Neural cell (in vitro differentiated cells): ENCODE measurements around the gene RELN. TPM values are rescaled to one million over a fixed set of nuclear protein-coding genes. Genes with fewer than 3 reads are reported as not detected.

ENCODE experiments used
- H2AFZ ChIP-seq: fragments of 200-600, 300-800 bp; sonication (generic), shearing (Covaris generic); 2 replicates; pipeline ENCODE4 v1.6.0; 2014; ENCODE audit warnings: low read depth, mild to moderate bottlenecking, antibody characterized with exemption, low read length, moderate library complexity
- H3F3A ChIP-seq: fragments of 200-600 bp; shearing (Covaris generic); 2 replicates; pipeline ENCODE4 v1.6.1; 2016; ENCODE audit warnings: mild to moderate bottlenecking, moderate library complexity, mixed read lengths, antibody characterized with exemption, low read length; ENCODE audit not compliant: insufficient read depth, poor library complexity, severe bottlenecking
- H3K27ac ChIP-seq: fragments of 200-600, 300-800 bp; sonication (generic), shearing (Covaris generic); 2 replicates; pipeline ENCODE4 v1.5.1; 2014; ENCODE audit warnings: mild to moderate bottlenecking, low read length, moderate library complexity
- H3K27me3 ChIP-seq: fragments of 300-800, 200-600 bp; sonication (generic), shearing (Covaris generic); 2 replicates; pipeline ENCODE4 v1.6.0; 2014; ENCODE audit warnings: mild to moderate bottlenecking, low read depth, low read length, moderate library complexity; ENCODE audit not compliant: insufficient read depth
- H3K36me3 ChIP-seq: fragments of 300-800, 200-600 bp; sonication (generic), shearing (Covaris generic); 2 replicates; pipeline ENCODE4 v1.5.1; 2014; ENCODE audit warnings: mild to moderate bottlenecking, antibody characterized with exemption, low read length, moderate library complexity; ENCODE audit not compliant: insufficient read depth
- H3K4me2 ChIP-seq: fragments of 300-800, 200-600 bp; sonication (generic), shearing (Covaris generic); 2 replicates; pipeline ENCODE4 v1.6.0; 2014; ENCODE audit warnings: mild to moderate bottlenecking, low read length
- H3K4me3 ChIP-seq: fragments of 300-800, 200-600 bp; sonication (generic), shearing (Covaris generic); 2 replicates; pipeline ENCODE4 v1.5.1; 2014; ENCODE audit warnings: mild to moderate bottlenecking, low read length, moderate library complexity
- H3K79me2 ChIP-seq: fragments of 200-600 bp; shearing (Covaris generic); replicated peaks from 2 replicates; pipeline ENCODE4 v1.6.0; 2014; ENCODE audit warnings: mild to moderate bottlenecking, low read length, moderate library complexity; ENCODE audit not compliant: insufficient read depth
- H3K9ac ChIP-seq: fragments of 300-800, 200-600 bp; sonication (generic), shearing (Covaris generic); 2 replicates; pipeline ENCODE4 v1.6.1; 2016; ENCODE audit warnings: mild to moderate bottlenecking, low read length, mixed read lengths
- H3K9me2 ChIP-seq: fragments of 200-600 bp; shearing (Covaris generic); 2 replicates; pipeline ENCODE4 v1.6.1; 2016; ENCODE audit warnings: mild to moderate bottlenecking, low read length, mixed read lengths; ENCODE audit not compliant: insufficient read depth
- H3K9me3 ChIP-seq: fragments of 200-600, 300-800 bp; sonication (generic), shearing (Covaris generic); 2 replicates; pipeline ENCODE4 v1.6.1; 2016; ENCODE audit warnings: mild to moderate bottlenecking, mixed run types, low read length, moderate library complexity, mixed read lengths
- H4K20me1 ChIP-seq: fragments of 200-600 bp; shearing (Covaris generic); 2 replicates; pipeline ENCODE4 v1.6.1; 2016; ENCODE audit warnings: mild to moderate bottlenecking, mixed run types; ENCODE audit not compliant: insufficient read depth
- CTCF ChIP-seq: fragments of 450-650 bp; IDR thresholded peaks from 2 replicates; pipeline ENCODE4 v1.5.1; 2014; ENCODE audit warnings: antibody characterized with exemption, mild to moderate bottlenecking, moderate library complexity; ENCODE audit not compliant: poor library complexity, severe bottlenecking
- EP300 ChIP-seq: fragments of 450-650 bp; conservative IDR thresholded peaks from 2 replicates; pipeline ENCODE4 v1.6.1; 2014; ENCODE audit warnings: antibody characterized with exemption, mild to moderate bottlenecking, moderate library complexity; ENCODE audit not compliant: poor library complexity, severe bottlenecking
- EZH2 ChIP-seq: fragments of 200-600, 300-800 bp; shearing (Covaris generic), sonication (generic); IDR thresholded peaks from 2 replicates; pipeline ENCODE4 v1.6.1; 2014; ENCODE audit warnings: antibody characterized with exemption, low read length, borderline replicate concordance, mild to moderate bottlenecking; ENCODE audit not compliant: insufficient read depth, poor library complexity, severe bottlenecking
- MXI1 ChIP-seq: fragments of 450-650 bp; conservative IDR thresholded peaks from 2 replicates; pipeline ENCODE4 v1.6.1; 2014; ENCODE audit warnings: antibody characterized with exemption, mild to moderate bottlenecking; ENCODE audit not compliant: poor library complexity, severe bottlenecking
- POLR2AphosphoS5 ChIP-seq: IDR thresholded peaks from 2 replicates; pipeline ENCODE4 v1.6.1; 2012
- RAD21 ChIP-seq: fragments of 450-650 bp; conservative IDR thresholded peaks from 2 replicates; pipeline ENCODE4 v1.6.1; 2014; ENCODE audit warnings: antibody characterized with exemption, mild to moderate bottlenecking, moderate library complexity
- REST ChIP-seq: IDR thresholded peaks from 2 replicates; pipeline ENCODE4 v1.6.1; 2012; ENCODE audit warnings: borderline replicate concordance
- SMC3 ChIP-seq: fragments of 450-650 bp; conservative IDR thresholded peaks from 2 replicates; pipeline ENCODE4 v1.6.1; 2014; ENCODE audit warnings: antibody characterized with exemption, mild to moderate bottlenecking, moderate library complexity; ENCODE audit not compliant: poor library complexity
- TAF1 ChIP-seq: IDR thresholded peaks from 2 replicates; pipeline ENCODE4 v1.6.1; 2012; ENCODE audit warnings: low read depth
- polyA plus RNA-seq: library from polyadenylated mRNA; depleted of rRNA; stranded (reverse); fragments of >200 nt; gene quantifications from 2 replicates; pipeline ENCODE4 v1.2.3, GENCODE V29; 2014

The RELN gene
- polyA plus RNA-seq, 1 donor from 2014 or later = 178 TPM

GRCh38 chr7:103731169-103731568 is 258.3 kb downstream of the RELN start:
- Histone ChIP-seq H3F3A (no peaks in the 10 kb centered on the region), H3K27ac (no peak overlapping the region), H3K79me2 (no peaks in the 10 kb centered on the region)

GRCh38 chr7:103729026-103729425 is 260.4 kb downstream of the RELN start:
- no peaks in the 10 kb centered on the region for H3K27me3 ChIP-seq
- no peaks in the 10 kb centered on the region for H3K9me2 ChIP-seq
- H3K9ac ChIP-seq = no peak overlapping the region
- H2AFZ ChIP-seq = no peak overlapping the region
- H3K4me3 ChIP-seq = no peak overlapping the region
- no peaks in the 10 kb centered on the region for H4K20me1 ChIP-seq
- H3K9me3 ChIP-seq = no peaks in the 10 kb centered on the region
- H3K4me2 ChIP-seq = no peak overlapping the region
- no peak overlapping the region for H3K27ac ChIP-seq
- no peaks in the 10 kb centered on the region for H3K36me3 ChIP-seq
- H3K79me2 ChIP-seq = no peaks in the 10 kb centered on the region
- H3F3A ChIP-seq = no peaks in the 10 kb centered on the region
- TF ChIP-seq MXI1 (no peak), REST (no peak), CTCF (no peak), POLR2AphosphoS5 (no peak), TAF1 (no peak), EP300 (no peak), EZH2 (no peak)

More at GRCh38 chr7:103731169-103731568, 258.3 kb downstream of the RELN start:
- Histone ChIP-seq H3K4me2 (no peak overlapping the region), H3K4me3 (no peak overlapping the region), H3K9me2 (no peaks in the 10 kb centered on the region), H3K27me3 (no peaks in the 10 kb centered on the region), H3K36me3 (no peaks in the 10 kb centered on the region), H3K9me3 (no peaks in the 10 kb centered on the region), H2AFZ (no peak overlapping the region), H4K20me1 (no peaks in the 10 kb centered on the region), H3K9ac (no peak overlapping the region)
- no peak for TF ChIP-seq CTCF
- TF ChIP-seq SMC3 = no peak
- no peak for TF ChIP-seq EP300
- TF ChIP-seq MXI1 = no peak
- no peak for TF ChIP-seq POLR2AphosphoS5
- no peak for TF ChIP-seq REST
- TF ChIP-seq RAD21 = no peak
- TF ChIP-seq TAF1 = no peak
- TF ChIP-seq EZH2 = no peak
